Fibroblast of pulmonary artery (primary cell): Measurements from ENCODE around the gene ZDHHC11B.
"Not testable (repeated sequence)": the region's sequence is repeated elsewhere in the genome, so short reads cannot be mapped to it uniquely, and the experiment has no call there.

Source experiments
- DNase-seq: peaks from one replicate; pipeline ENCODE4 v3.0.0-alpha.2; 2010; ENCODE audit warnings: low read depth
- H3K4me3 ChIP-seq: replicated peaks from 2 replicates; pipeline ENCODE4 v1.5.1; 2011; ENCODE audit warnings: low read depth, mild to moderate bottlenecking, control low read depth, low read length, moderate library complexity
- TF ChIP-seq, protein P1 (sequence below): IDR thresholded peaks from 2 replicates; pipeline ENCODE4 v1.5.1; 2011; ENCODE audit warnings: mild to moderate bottlenecking, control low read depth, low read length, inconsistent platforms; ENCODE audit errors: missing control alignments

ZDHHC11B gene

DNA sequence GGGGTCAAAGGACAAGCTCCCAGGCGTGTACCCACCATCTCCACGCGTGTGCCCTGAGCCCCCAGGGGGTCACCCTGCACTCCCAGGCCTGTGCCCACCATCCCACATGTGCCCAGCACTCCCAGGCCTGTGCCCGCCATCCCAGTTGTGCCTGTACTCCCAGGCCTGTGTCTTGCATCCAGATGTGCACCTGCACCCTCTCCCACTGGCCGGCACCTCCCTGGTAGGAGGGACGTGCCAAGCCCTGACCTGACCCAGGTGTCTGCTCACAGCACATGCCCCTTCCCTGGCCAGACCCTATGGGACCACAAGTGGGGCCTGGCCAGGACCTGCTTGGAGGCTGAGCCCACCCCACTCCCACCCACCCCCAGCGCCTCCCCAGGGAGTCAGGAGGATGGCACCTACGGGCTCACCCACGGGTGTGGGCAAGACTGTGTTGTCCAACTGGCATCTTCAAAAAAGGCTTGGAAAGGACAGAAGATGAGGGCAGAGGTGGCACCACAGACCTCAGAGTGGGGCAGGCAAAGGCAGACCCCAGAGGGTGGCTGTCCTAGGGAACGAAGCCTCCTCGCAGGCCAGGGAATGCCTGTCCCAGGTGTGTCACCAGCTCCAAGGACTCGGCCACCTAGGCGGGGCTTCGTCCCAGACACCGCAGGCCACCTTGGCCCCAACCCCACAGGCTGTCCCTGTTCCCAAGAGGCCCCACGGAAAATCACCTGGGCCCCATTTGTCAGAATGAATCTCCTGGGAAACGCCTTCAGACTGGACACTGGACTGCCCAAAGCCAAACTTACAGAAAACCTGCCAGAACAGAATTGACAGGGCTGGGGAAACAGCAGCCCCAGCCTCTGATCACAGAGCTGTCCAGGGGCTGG is 103.0 kb downstream of the ZDHHC11B start:
- not testable (repeated sequence) for H3K4me3 ChIP-seq, DNase-seq

DNA sequence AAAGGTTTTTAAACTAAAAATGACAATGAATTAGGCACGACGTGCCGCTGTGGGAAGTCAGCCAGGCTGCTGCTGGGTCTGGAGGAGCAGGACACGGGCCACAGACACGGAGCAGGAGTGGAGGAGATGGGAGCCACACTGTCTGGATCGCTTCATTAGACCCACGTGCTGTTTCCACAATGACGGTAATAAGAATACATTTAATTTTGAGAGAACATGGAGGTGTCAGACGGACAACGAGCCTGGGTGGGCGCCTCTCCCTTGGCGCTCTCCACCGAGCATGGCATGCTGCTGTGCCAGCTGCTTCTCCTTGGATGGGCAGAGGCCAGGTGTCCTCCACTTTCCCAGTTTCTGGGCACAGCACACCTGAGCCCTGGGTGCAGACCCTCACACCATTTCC is 103.7 kb downstream of the ZDHHC11B start:
- H3K4me3 ChIP-seq, DNase-seq: not testable (repeated sequence)

DNA sequence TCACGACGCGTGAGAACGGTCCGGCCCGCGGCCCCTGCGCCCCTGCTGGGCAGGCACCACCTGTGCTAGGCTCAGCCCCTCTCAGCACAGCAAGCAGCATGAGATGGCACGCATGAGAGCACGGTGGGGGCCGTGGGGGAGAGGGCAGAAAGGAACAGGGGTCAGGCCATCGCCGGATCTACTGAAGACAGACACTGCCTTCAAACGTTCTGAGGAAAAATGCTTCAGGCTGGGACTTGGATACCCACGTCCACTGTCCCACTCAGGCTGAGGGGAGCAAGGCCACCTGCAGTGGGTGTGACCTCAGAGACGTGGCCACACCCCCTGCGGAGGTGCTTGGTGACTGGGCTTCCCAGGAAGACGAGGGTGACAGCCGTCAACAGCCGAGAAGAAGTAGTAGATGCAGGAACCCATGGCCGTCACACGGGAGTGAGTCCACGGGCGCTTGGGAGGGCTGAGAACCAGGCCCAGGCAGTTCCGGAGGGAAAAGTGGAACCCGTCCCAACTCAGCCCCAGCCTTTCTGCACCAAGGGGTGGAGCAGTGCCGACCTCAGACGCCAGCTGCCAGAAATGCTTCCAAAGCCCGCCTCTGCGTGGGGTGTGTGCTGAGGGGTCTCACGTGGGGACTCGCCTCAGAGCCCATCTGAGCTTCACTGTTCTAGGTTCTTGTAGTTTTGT is 104.3 kb downstream of the ZDHHC11B start:
- DNase-seq, H3K4me3 ChIP-seq: not testable (repeated sequence)

DNA sequence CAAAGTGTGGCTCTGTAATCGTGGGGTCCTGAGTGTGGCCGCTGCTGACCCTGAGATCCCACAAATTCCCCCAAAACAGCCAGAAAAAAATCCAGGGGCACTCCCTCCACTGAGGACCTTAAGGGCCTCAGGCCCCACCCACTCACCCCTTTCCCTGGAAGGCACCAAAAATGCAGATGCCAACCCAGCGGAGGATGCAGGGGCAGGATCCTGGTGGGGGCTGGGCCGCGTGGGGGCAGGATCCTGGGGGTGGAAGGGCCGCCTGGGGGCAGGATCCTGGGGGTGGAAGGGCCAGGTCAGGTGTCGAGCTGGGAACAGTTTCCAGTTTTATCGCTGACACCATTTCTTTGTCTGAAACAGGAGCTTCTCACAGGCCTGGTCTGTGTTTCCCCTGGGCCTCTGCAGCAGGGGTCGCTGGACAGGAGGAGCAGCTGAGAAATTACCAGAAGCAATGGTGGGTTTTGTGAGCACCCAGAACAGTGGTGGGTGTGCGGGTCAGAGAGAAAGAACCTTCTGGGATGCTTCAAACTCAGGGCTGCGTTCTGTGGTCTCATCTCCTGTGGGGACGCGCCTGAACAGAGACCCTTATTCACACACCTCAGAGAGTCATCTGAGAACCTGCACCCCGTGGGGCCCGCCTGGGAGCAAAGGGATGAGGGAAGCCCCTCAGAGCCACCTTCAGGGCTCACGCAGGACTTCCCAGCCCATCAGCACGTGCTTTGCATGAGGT is 105.2 kb downstream of the ZDHHC11B start:
- H3K4me3 ChIP-seq, DNase-seq: not testable (repeated sequence)

DNA sequence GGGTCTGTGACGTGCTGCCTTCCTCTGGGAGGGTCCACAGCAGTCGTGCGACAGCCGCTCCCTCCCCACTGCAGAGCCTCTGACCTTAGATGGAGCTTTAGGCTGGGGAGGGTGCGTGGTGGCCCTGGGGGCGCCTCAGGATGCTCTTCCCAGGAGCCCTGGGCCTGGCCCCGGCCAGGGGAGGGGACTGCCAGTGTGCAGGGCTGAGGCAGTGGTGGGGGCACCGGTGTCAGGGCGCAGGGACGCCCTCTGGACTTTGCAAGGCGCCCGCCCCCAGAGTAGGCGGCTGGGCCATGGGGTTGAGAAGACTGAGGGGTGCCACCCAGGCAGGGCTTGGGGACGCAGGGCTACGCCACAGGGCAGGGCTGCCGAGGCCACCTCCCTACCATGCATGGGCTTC is 106.0 kb downstream of the ZDHHC11B start:
- not testable (repeated sequence) for DNase-seq, H3K4me3 ChIP-seq

DNA sequence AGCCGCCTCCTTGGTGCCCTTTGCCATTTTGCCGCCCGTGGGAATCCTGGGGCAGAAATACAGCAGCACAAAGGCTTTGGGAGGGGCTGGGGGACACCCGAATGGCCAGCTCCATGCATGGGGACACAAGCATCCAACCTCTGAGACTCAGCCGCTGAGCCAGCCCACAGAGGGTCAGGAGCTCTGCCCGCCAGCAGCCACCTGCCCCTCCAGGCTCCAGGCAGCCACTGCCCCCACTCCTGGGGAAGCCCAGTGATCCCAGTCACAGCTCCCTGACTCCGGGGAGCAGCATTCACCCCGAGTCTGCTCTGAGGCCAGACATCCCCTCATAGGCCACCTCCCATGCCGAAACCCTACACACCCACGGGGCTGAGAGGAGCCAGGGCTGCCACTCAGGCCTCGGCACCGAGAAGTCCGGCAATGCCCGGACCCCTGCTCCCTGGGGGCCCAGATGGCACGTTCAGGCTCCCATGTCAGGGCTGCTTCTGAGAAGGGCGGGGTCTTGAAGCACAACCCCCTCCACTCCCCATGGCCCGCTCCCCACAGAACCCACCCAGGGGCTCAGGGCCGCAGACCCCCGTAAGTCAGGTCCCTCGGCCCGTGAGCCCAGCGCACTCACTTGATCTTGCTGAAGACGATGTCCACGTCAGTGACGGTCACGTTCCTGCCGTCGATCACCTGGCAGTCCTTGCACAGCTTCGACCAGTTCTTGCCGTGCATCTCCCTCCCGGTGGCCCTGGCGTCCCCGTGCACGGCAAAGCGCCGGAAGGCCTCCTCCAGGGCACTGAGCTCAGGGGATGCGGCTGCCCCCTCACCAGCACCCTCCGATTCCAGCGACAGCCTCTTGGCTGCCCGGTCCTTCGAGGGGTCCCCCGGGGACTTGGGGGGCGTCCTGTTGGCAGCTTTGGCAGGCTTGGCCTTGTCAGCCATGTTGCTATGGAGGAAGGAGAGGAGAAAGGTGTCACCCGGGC is 107.1 kb downstream of the ZDHHC11B start:
- H3K4me3 ChIP-seq, result no peak overlapping the region
- DNase-seq, result no peak
- TF ChIP-seq, protein P1, sequence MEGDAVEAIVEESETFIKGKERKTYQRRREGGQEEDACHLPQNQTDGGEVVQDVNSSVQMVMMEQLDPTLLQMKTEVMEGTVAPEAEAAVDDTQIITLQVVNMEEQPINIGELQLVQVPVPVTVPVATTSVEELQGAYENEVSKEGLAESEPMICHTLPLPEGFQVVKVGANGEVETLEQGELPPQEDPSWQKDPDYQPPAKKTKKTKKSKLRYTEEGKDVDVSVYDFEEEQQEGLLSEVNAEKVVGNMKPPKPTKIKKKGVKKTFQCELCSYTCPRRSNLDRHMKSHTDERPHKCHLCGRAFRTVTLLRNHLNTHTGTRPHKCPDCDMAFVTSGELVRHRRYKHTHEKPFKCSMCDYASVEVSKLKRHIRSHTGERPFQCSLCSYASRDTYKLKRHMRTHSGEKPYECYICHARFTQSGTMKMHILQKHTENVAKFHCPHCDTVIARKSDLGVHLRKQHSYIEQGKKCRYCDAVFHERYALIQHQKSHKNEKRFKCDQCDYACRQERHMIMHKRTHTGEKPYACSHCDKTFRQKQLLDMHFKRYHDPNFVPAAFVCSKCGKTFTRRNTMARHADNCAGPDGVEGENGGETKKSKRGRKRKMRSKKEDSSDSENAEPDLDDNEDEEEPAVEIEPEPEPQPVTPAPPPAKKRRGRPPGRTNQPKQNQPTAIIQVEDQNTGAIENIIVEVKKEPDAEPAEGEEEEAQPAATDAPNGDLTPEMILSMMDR, result no peak

DNA sequence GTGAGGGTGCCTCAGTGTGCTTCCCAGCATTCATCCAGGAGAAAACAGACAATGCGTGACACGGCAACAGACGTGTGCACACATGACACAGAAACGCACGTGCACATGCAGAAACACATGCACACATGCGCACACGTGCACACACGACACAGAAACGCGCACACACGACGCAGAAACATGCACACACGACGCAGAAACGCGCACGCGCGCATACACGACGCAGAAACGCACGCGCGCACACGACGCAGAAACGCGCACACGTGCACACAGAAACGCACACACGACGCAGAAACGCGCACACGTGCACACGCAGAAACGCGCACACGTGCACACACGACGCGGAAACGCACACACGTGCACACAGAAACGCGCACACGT is 107.8 kb downstream of the ZDHHC11B start:
- H3K4me3 ChIP-seq, result no peak overlapping the region
- DNase-seq, result no peak
- TF ChIP-seq, protein P1, result no peak

DNA sequence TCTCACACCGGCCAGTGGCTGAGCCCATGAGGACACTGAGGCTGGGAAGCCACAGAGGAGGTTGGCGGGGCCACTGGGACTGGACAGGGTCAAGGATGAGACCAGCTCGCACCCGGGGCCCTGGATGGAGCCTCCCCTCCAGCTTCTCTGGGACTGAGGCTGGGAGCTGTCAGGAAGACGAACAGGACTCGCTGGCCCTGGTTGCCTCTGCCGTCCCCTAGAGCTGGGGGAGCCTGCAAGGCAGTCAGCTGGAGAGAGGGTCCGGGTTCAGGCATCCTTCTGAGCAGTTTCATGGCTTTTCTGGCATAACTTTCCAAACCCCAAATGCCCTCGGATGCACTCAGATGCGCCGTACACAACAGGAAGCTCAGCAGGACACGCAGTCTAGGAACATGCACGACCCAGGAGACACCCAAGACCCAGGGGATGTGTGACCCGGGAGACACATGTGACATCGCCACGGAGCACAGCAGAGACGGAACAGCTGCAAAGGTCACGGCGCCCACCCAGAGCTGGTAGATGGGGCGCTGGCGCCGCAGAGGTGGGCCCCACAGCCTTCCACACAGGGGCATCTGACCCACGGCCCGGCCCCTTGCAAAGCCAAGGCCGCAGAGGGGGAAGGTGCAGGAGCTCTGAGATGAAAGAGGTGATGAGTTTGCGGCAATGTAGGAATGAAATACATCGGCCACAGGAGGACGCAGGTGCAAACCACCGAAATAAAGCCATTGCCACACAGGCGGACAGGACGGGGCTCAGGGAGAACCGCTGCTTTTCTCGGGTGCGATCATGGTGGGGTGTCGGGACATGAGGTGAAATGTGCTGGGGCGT is 108.4 kb downstream of the ZDHHC11B start:
- DNase-seq, result no peak
- TF ChIP-seq, protein P1, result no peak
- H3K4me3 ChIP-seq, result no peak overlapping the region
